ENCODE results near the gene ETHE1.

Gene ETHE1

DNA sequence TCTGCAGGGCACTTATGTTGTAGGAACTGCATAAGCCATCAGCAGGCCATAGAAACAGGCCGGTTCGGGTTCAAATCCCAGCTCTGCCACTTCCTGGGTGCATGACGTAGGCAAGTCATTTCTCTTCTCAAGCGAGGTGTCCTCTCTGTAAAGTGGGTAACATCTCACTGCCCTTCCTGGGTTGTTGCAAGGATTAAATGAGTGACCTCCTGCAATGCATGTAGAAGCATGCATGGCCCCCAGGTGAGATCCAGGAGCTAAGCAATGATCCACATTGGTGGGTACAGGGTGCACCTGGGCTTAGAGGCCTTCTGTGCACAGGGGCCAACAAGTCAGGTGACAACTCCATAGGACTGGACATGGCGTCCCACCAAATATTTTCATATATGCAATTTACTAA lies 36.2 kb downstream of the ETHE1 start:
- no peak for DNase-seq (ENCODE audit: low read depth)
- H3K4me3 ChIP-seq (ENCODE audit: low read depth, low read length), result no peak overlapping the region
- TF ChIP-seq, protein P1, sequence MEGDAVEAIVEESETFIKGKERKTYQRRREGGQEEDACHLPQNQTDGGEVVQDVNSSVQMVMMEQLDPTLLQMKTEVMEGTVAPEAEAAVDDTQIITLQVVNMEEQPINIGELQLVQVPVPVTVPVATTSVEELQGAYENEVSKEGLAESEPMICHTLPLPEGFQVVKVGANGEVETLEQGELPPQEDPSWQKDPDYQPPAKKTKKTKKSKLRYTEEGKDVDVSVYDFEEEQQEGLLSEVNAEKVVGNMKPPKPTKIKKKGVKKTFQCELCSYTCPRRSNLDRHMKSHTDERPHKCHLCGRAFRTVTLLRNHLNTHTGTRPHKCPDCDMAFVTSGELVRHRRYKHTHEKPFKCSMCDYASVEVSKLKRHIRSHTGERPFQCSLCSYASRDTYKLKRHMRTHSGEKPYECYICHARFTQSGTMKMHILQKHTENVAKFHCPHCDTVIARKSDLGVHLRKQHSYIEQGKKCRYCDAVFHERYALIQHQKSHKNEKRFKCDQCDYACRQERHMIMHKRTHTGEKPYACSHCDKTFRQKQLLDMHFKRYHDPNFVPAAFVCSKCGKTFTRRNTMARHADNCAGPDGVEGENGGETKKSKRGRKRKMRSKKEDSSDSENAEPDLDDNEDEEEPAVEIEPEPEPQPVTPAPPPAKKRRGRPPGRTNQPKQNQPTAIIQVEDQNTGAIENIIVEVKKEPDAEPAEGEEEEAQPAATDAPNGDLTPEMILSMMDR (IDR thresholded peaks at IDR 0.05; ENCODE audit: low read depth, low read length, missing control alignments), result no peak

DNA sequence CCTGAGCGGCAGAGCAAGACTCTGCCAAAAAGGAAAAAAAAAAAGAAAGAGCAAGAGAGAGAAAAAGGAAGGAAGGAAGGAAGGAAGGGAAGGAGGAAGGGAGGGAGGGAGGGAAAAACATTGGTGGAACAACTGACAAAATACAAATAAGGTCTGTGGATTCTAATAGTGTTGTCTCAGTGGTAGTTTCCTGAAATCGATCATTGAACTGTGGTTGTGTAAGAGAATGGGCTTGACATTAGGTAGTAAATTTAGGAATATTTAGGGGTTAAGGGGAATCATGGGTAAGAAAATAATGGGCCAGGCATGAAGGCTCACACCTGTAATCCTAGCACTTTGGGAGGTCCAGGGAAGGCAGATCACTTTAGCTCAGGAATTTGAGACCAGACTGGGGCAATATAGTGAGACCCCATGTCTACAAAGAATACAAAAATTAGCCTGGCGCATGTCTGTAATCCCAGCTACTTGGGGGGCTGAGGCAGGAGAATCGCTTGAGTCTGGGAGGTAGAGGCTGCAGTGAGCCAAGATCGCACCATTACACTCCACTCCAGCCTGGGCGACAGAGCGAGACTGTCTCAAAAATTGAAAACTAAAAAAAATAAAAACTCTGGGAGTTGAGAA lies 36.9 kb downstream of the ETHE1 start:
- no peak for DNase-seq (ENCODE audit: low read depth)
- TF ChIP-seq, protein P1 (IDR thresholded peaks at IDR 0.05; ENCODE audit: low read depth, low read length, missing control alignments), result no peak
- no peak overlapping the region for H3K4me3 ChIP-seq (ENCODE audit: low read depth, low read length)

DNA sequence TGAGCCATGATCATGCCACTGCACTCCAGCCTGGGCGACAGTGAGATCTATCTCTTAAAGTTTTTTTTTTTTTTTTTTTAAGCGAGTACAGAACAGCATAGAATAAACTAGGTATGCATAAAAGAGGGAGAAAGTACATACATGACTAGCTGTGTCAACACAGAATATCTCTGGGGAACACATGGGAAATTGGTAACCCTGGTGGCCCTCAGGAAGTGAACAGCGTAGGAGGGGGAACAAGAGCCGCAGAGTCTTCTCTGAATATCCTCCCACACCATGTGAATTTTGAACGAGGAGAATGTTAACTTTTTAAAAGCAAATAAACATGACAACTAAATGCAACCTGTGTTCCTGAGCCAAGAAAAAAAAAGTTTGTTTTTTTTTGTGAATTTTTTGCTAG lies 37.7 kb downstream of the ETHE1 start:
- no peak for DNase-seq (ENCODE audit: low read depth)
- TF ChIP-seq, protein P1 (IDR thresholded peaks at IDR 0.05; ENCODE audit: low read depth, low read length, missing control alignments), result no peak
- H3K4me3 ChIP-seq (ENCODE audit: low read depth, low read length), result no peak overlapping the region

DNA sequence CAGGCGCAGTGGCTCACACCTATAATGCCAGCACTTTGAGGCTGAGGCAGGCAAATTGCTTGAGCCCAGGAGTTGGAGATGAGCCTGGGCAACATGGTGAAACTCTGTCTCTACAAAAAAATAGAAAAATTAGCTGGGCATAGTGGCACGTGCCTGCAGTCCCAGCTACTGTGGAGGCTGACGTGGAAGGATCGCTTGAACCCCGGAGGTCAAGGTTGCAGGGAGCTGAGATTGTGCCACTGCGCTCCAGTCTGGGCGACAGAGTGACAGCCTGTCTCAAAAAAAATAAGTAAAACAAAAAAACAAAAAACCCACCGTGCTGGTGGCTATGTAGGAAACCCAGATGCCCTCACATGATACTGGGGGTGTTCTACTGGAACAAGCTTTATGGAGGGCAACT lies 38.8 kb downstream of the ETHE1 start:
- DNase-seq (ENCODE audit: low read depth), result no peak
- TF ChIP-seq, protein P1 (IDR thresholded peaks at IDR 0.05; ENCODE audit: low read depth, low read length, missing control alignments), result no peak
- no peak overlapping the region for H3K4me3 ChIP-seq (ENCODE audit: low read depth, low read length)

DNA sequence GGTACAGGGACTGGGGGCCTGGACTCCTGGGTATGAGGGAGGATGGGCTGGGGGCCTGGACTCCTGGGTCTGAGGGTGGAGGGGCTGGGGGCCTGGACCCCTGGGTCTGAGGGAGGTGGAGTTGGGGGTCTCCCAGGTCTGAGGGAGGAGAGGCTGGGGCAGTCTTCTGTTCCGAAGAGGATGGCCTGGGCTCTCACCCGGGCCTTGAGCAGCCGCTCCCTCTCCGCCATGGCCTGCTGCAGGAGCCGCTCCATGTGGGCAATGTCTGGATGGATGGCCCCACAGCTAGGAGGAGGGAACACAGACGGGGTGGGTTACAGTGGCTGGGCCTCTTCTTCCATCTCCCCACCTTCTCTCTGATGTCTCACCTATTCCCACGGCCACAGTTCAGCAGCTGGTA lies 40.6 kb downstream of the ETHE1 start:
- DNase-seq (ENCODE audit: low read depth), result no peak
- no peak overlapping the region for H3K4me3 ChIP-seq (ENCODE audit: low read depth, low read length)
- TF ChIP-seq, protein P1 (IDR thresholded peaks at IDR 0.05; ENCODE audit: low read depth, low read length, missing control alignments), result no peak

DNA sequence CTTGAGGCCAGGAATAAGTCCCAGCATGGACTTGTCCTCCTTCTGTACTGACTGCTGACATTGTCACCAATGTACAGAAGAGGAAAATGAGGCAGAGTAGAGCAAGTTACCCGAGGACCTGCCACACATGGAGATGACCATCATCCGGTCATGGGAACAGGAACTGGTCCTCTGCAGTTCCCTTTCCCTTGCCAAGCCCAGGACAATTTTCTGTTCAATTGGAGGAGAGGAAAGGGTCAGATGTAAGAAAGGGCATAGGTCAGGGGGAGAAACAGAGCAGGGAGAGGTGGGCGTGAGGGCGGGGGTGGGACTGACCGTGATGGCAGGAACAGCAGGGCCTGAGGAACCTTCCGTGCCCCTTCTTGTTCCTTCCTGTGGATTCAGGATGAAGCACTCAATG lies 41.0 kb downstream of the ETHE1 start:
- no peak for DNase-seq (ENCODE audit: low read depth)
- TF ChIP-seq, protein P1 (IDR thresholded peaks at IDR 0.05; ENCODE audit: low read depth, low read length, missing control alignments), result no peak
- H3K4me3 ChIP-seq (ENCODE audit: low read depth, low read length), result no peak overlapping the region

DNA sequence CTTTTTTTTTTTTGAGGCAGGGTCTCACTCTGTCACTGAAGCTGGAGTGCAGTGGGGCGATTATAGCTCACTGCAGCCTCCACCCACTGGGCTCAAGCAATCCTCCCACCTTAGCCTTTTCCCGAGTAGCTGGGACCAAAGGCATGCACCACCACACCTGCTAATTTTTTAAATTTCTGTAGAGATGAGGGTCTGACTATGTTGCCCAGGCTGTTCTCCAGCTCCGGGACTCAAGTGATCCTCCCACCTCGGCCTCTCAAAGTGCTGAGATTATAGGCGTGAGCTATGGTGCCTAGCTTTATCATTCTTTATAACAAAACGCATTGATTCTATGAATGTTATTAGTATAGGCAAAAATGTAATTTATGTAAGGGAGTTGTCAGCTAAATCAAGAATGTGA lies 43.7 kb downstream of the ETHE1 start:
- TF ChIP-seq, protein P1 (IDR thresholded peaks at IDR 0.05; ENCODE audit: low read depth, low read length, missing control alignments), result no peak
- no peak for DNase-seq (ENCODE audit: low read depth)
- H3K4me3 ChIP-seq (ENCODE audit: low read depth, low read length), result no peak overlapping the region
